ENCODE results near the gene ZDHHC4. TPM values are rescaled to one million over a fixed set of nuclear protein-coding genes. Genes with fewer than 3 reads are reported as not detected.
A peak's percentile ranks its signal among the peaks of the same experiment; 100 is the strongest.

Gene ZDHHC4
- total RNA-seq, 1 donor from 2014 or later = 21.0 TPM

GRCh38 chr7:6590645-6591110, 13.4 kb downstream of the ZDHHC4 start:
- peak overlapping the region; percentile 81 for H3K27ac Mint-ChIP-seq
- DNase-seq (ENCODE audit: low spot score) = no peak
- no peaks in the 10 kb centered on the region for H3K9me3 Mint-ChIP-seq
- peaks cover 8% of the 10 kb centered on the region for H3K4me1 Mint-ChIP-seq (ENCODE audit: low read depth)
- intact Hi-C loops (cut with micrococcal nuclease) = loop anchor here (1.0 to 2.0 kb wide), 5 partner anchors 13 to 267 kb away; partner anchors contain the start of genes DAGLB, ZDHHC4, ZNF12 and ZNF316
- H3K27me3 Mint-ChIP-seq (ENCODE audit: insufficient read depth) = no peaks in the 10 kb centered on the region
- peaks cover 24% of the 10 kb centered on the region for H3K36me3 Mint-ChIP-seq (ENCODE audit: low read depth)
- H3K4me3 Mint-ChIP-seq = peak overlapping the region; percentile 88

GRCh38 chr7:6600093-6600492, 22.8 kb downstream of the ZDHHC4 start:
- Mint-ChIP-seq H3K27me3 (ENCODE audit: insufficient read depth) (no peaks in the 10 kb centered on the region), H3K36me3 (ENCODE audit: low read depth) (peaks cover 33% of the 10 kb centered on the region), H3K4me1 (ENCODE audit: low read depth) (no peaks in the 10 kb centered on the region), H3K9me3 (no peaks in the 10 kb centered on the region), H3K27ac (no peak overlapping the region), H3K4me3 (no peak overlapping the region)
- intact Hi-C loops (cut with micrococcal nuclease) = no loop called here
- no peak for DNase-seq (ENCODE audit: low spot score)

- DNase-seq (ENCODE audit: low spot score) = no peak
- intact Hi-C loops (cut with micrococcal nuclease) = no loop called here
- no peaks in the 10 kb centered on the region for H3K4me1 Mint-ChIP-seq (ENCODE audit: low read depth)
- H3K4me3 Mint-ChIP-seq = no peak overlapping the region
- H3K9me3 Mint-ChIP-seq = no peaks in the 10 kb centered on the region
- H3K36me3 Mint-ChIP-seq (ENCODE audit: low read depth) = peaks cover 17% of the 10 kb centered on the region
- H3K27ac Mint-ChIP-seq = no peak overlapping the region
- H3K27me3 Mint-ChIP-seq (ENCODE audit: insufficient read depth) = no peaks in the 10 kb centered on the region
Measured at GRCh38 chr7:6604458-6604857, 27.2 kb downstream of the ZDHHC4 start.

- Mint-ChIP-seq H3K4me1 (ENCODE audit: low read depth) (no peaks in the 10 kb centered on the region), H3K27me3 (ENCODE audit: insufficient read depth) (no peaks in the 10 kb centered on the region), H3K9me3 (no peaks in the 10 kb centered on the region), H3K36me3 (ENCODE audit: low read depth) (peaks cover 15% of the 10 kb centered on the region), H3K4me3 (no peak overlapping the region), H3K27ac (no peak overlapping the region)
- intact Hi-C loops (cut with micrococcal nuclease) = no loop called here
- no peak for DNase-seq (ENCODE audit: low spot score)
Measured at GRCh38 chr7:6606866-6607583, 29.8 kb downstream of the ZDHHC4 start.

GRCh38 chr7:6607651-6608051, 30.4 kb downstream of the ZDHHC4 start:
- intact Hi-C loops (cut with micrococcal nuclease) = no loop called here
- no peak overlapping the region for H3K27ac Mint-ChIP-seq
- H3K4me1 Mint-ChIP-seq (ENCODE audit: low read depth) = no peaks in the 10 kb centered on the region
- no peak for DNase-seq (ENCODE audit: low spot score)
- H3K9me3 Mint-ChIP-seq = no peaks in the 10 kb centered on the region
- peaks cover 10% of the 10 kb centered on the region for H3K36me3 Mint-ChIP-seq (ENCODE audit: low read depth)
- H3K4me3 Mint-ChIP-seq = no peak overlapping the region
- H3K27me3 Mint-ChIP-seq (ENCODE audit: insufficient read depth) = peaks cover 2% of the 10 kb centered on the region

- intact Hi-C loops (cut with micrococcal nuclease) = no loop called here
- no peaks in the 10 kb centered on the region for H3K4me1 Mint-ChIP-seq (ENCODE audit: low read depth)
- H3K27me3 Mint-ChIP-seq (ENCODE audit: insufficient read depth) = peaks cover 6% of the 10 kb centered on the region
- H3K36me3 Mint-ChIP-seq (ENCODE audit: low read depth) = peaks cover 10% of the 10 kb centered on the region
- no peak overlapping the region for H3K4me3 Mint-ChIP-seq
- H3K27ac Mint-ChIP-seq = no peak overlapping the region
- no peaks in the 10 kb centered on the region for H3K9me3 Mint-ChIP-seq
- no peak for DNase-seq (ENCODE audit: low spot score)
Measured at GRCh38 chr7:6608081-6608480, 30.8 kb downstream of the ZDHHC4 start.

GRCh38 chr7:6608794-6609193, 31.5 kb downstream of the ZDHHC4 start:
- Mint-ChIP-seq H3K27me3 (ENCODE audit: insufficient read depth) (peaks cover 12% of the 10 kb centered on the region), H3K27ac (no peak overlapping the region), H3K4me3 (no peak overlapping the region), H3K4me1 (ENCODE audit: low read depth) (no peaks in the 10 kb centered on the region), H3K36me3 (ENCODE audit: low read depth) (peaks cover 7% of the 10 kb centered on the region), H3K9me3 (no peaks in the 10 kb centered on the region)
- DNase-seq (ENCODE audit: low spot score) = no peak
- intact Hi-C loops (cut with micrococcal nuclease) = no loop called here

GRCh38 chr7:6612819-6613218, 35.6 kb downstream of the ZDHHC4 start:
- Mint-ChIP-seq H3K27me3 (ENCODE audit: insufficient read depth) (peaks cover 29% of the 10 kb centered on the region), H3K4me3 (no peak overlapping the region), H3K36me3 (ENCODE audit: low read depth) (no peaks in the 10 kb centered on the region), H3K27ac (no peak overlapping the region), H3K9me3 (no peaks in the 10 kb centered on the region), H3K4me1 (ENCODE audit: low read depth) (no peaks in the 10 kb centered on the region)
- intact Hi-C loops (cut with micrococcal nuclease) = no loop called here
- no peak for DNase-seq (ENCODE audit: low spot score)

- Mint-ChIP-seq H3K27ac (no peak overlapping the region), H3K9me3 (no peaks in the 10 kb centered on the region), H3K4me3 (no peak overlapping the region), H3K4me1 (ENCODE audit: low read depth) (no peaks in the 10 kb centered on the region), H3K36me3 (ENCODE audit: low read depth) (no peaks in the 10 kb centered on the region), H3K27me3 (ENCODE audit: insufficient read depth) (peaks cover 35% of the 10 kb centered on the region)
- intact Hi-C loops (cut with micrococcal nuclease) = no loop called here
- no peak for DNase-seq (ENCODE audit: low spot score)
Measured at GRCh38 chr7:6613706-6614105, 36.5 kb downstream of the ZDHHC4 start.

GRCh38 chr7:6614953-6615722, 37.9 kb downstream of the ZDHHC4 start, which contains the start of gene ZNF853:
TSS of gene ZNF853 (plus strand) at chr7:6615610. CDS start at chr7:6616175, 565 bp downstream.
- Mint-ChIP-seq H3K9me3 (no peaks in the 10 kb centered on the region), H3K4me3 (peak within 1 kb of the TSS; percentile 59), H3K27ac (no peak within 1 kb of the TSS), H3K27me3 (ENCODE audit: insufficient read depth) (peaks cover 37% of the 10 kb centered on the region), H3K4me1 (ENCODE audit: low read depth) (peaks cover 8% of the 10 kb centered on the region), H3K36me3 (ENCODE audit: low read depth) (no peaks in the 10 kb centered on the region)
- no peak for DNase-seq (ENCODE audit: low spot score)
- intact Hi-C loops (cut with micrococcal nuclease) = no loop called here

GRCh38 chr7:6615723-6616555, 38.7 kb downstream of the ZDHHC4 start:
- H3K9me3 Mint-ChIP-seq = no peaks in the 10 kb centered on the region
- H3K27ac Mint-ChIP-seq = no peak overlapping the region
- no peak for DNase-seq (ENCODE audit: low spot score)
- peaks cover 11% of the 10 kb centered on the region for H3K4me1 Mint-ChIP-seq (ENCODE audit: low read depth)
- peaks cover 37% of the 10 kb centered on the region for H3K27me3 Mint-ChIP-seq (ENCODE audit: insufficient read depth)
- intact Hi-C loops (cut with micrococcal nuclease) = no loop called here
- H3K4me3 Mint-ChIP-seq = peak overlapping the region; percentile 33
- no peaks in the 10 kb centered on the region for H3K36me3 Mint-ChIP-seq (ENCODE audit: low read depth)

- H3K9me3 Mint-ChIP-seq = no peaks in the 10 kb centered on the region
- no peak for DNase-seq (ENCODE audit: low spot score)
- H3K27ac Mint-ChIP-seq = no peak overlapping the region
- no peak overlapping the region for H3K4me3 Mint-ChIP-seq
- peaks cover 37% of the 10 kb centered on the region for H3K27me3 Mint-ChIP-seq (ENCODE audit: insufficient read depth)
- intact Hi-C loops (cut with micrococcal nuclease) = no loop called here
- H3K36me3 Mint-ChIP-seq (ENCODE audit: low read depth) = no peaks in the 10 kb centered on the region
- peaks cover 17% of the 10 kb centered on the region for H3K4me1 Mint-ChIP-seq (ENCODE audit: low read depth)
Measured at GRCh38 chr7:6616854-6617643, 39.8 kb downstream of the ZDHHC4 start.
